GM21576 (cell line): ENCODE measurements around the gene ZFPM1.

Experiments used
- ATAC-seq: cut with Tn5 transposase; IDR thresholded peaks from one replicate; pipeline ENCODE4 v1.9.1; 2021; ENCODE audit warnings: mild to moderate bottlenecking, moderate library complexity; ENCODE audit not compliant: unreplicated experiment

The ZFPM1 gene

DNA sequence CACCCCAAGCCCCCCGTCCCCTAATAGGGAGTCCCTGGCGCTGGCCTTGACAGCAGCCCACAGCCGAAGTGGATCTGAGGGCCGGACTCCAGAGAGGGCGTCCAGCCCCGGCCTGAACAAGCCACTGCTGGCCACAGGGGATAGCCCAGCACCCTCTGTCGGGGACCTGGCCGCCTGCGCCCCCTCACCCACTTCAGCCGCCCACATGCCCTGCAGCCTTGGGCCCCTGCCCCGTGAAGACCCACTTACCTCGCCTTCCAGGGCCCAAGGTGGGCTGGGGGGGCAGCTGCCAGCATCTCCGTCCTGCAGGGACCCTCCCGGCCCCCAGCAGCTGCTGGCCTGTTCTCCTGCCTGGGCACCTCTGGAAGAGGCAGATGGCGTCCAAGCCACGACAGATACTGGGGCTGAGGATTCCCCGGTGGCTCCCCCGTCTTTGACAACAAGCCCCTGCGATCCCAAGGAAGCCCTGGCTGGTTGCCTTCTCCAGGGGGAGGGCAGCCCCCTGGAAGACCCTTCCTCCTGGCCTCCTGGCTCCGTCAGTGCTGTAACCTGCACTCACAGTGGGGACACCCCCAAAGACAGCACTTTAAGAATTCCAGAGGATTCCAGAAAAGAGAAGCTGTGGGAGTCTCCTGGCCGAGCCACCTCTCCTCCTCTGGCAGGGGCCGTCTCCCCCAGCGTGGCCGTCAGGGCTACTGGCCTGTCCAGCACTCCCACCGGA lies 19.3 kb upstream of the ZFPM1 start:
- no peak for ATAC-seq

DNA sequence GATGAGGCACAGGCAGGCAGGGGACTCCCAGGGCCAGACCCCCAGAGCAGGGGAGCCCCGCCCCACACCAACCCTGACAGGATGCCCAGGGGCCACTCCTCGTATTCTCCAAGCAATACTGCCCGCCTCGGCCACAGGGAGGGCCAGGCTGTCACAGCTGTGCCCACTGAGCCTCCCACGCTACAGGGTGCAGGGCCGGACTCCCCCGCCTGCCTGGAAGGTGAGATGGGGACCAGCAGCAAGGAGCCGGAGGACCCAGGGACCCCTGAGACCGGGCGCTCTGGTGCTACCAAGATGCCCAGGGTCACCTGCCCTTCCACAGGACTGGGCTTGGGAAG lies 18.8 kb upstream of the ZFPM1 start:
- no peak for ATAC-seq

DNA sequence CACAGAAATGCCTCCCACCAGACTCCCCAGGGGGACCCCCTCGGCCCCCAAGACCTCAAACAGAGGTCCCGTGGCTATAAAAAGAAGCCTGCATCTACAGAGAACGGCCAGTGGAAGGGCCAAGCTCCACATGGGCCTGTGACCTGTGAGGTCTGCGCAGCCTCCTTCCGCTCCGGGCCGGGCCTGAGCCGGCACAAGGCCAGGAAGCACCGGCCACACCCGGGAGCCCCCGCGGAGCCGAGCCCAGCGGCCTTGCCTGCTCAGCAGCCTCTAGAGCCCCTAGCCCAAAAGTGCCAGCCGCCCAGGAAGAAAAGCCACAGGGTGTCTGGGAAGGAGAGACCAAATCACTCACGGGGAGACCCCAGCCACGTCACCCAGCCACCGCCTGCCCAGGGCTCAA lies 18.3 kb upstream of the ZFPM1 start:
- no peak for ATAC-seq

DNA sequence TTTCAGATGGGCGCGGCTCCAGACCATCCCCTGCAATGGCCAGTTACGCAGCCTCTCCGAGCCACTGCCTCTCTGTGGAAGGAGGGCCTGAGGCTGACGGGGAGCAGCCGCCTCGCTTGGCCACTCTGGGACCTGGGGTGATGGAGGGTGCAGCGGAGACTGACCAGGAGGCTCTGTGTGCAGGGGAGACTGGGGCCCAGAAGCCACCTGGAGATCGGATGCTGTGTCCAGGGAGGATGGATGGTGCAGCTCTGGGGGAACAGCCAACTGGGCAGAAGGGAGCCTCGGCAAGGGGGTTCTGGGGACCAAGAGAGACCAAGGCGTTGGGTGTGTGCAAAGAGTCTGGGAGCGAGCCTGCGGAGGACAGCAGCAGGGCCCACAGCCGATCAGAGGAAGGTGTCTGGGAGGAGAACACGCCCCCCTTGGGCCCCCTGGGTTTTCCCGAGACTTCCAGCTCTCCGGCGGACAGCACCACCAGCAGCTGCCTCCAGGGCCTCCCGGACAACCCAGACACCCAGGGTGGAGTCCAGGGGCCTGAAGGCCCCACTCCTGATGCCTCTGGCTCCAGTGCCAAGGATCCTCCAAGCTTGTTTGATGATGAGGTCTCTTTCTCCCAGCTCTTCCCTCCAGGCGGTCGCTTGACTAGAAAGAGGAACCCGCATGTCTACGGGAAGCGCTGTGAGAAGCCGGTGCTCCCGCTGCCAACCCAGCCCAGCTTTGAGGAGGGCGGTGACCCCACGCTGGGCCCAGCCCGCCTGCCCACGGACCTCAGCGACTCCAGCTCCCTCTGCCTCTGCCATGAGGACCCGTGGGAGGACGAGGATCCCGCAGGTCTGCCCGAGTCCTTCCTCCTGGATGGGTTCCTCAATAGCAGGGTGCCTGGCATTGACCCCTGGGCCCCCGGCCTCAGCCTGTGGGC lies 17.4 kb upstream of the ZFPM1 start:
- no peak for ATAC-seq

DNA sequence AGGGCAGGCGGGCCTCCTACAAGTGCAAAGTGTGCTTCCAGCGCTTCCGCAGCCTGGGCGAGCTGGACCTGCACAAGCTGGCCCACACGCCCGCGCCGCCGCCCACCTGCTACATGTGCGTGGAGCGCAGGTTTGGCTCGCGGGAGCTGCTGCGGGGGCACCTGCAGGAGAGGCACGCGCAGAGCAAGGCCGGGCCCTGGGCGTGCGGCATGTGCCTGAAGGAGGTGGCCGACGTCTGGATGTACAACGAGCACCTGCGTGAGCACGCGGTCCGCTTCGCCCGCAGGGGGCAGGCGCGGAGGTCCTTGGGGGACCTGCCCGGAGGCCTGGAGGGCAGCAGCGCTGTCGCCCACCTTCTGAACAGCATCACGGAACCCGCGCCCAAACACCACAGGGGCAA lies 16.3 kb upstream of the ZFPM1 start:
- ATAC-seq, result no peak

DNA sequence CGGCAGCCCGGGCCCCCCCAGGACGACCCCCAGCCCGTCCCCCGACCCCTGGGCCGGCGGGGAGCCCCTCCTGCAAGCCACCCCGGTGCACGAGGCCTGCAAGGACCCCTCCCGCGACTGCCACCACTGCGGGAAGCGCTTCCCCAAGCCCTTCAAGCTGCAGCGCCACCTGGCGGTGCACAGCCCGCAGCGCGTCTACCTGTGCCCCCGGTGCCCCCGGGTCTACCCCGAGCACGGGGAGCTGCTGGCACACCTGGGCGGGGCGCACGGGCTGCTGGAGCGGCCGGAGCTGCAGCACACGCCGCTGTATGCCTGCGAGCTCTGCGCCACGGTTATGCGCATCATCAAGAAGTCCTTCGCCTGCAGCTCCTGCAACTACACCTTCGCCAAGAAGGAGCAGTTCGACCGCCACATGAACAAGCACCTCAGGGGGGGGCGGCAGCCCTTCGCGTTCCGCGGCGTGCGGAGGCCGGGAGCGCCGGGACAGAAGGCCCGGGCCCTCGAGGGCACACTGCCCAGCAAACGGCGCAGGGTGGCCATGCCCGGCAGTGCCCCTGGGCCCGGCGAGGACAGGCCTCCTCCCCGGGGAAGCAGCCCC lies 15.6 kb upstream of the ZFPM1 start:
- ATAC-seq, result no peak

DNA sequence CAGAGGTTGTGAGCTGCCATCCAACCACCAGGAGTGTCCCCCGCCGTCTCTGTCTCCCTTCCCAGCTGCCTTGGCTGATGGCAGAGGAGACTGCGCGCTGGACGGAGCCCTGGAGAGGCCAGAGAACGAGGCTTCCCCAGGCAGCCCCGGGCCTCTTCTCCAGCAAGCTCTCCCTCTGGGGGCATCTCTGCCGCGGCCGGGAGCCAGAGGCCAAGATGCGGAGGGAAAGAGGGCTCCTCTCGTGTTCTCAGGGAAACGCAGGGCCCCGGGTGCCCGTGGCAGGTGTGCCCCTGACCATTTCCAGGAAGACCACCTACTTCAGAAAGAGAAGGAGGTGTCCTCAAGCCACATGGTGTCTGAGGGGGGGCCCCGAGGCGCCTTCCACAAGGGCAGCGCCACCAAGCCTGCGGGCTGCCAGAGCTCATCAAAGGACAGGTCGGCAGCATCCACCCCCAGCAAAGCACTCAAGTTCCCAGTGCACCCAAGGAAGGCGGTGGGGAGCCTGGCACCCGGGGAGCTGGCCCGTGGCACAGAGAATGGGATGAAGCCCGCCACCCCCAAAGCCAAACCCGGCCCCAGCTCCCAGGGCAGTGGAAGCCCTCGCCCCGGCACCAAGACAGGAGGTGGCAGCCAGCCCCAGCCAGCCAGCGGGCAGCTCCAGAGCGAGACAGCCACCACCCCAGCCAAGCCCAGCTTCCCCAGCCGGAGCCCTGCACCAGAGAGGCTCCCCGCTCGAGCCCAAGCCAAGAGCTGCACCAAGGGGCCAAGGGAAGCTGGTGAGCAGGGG lies 14.8 kb upstream of the ZFPM1 start:
- ATAC-seq, result no peak

DNA sequence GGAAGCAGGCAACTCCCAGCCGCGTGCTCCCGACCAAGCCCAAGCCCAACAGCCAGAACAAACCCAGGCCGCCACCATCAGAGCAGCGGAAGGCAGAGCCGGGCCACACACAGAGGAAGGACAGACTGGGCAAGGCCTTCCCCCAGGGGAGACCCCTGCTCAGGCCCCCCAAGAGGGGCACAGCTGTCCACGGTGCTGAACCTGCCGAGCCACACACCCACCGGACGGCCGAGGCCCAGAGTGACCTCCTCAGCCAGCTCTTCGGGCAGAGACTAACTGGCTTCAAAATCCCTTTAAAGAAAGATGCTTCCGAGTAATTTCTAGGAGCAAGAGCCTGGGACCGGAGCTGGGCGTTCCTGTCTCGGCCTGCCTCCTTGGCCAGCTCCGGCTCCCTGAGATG lies 14.1 kb upstream of the ZFPM1 start:
- ATAC-seq, result no peak

DNA sequence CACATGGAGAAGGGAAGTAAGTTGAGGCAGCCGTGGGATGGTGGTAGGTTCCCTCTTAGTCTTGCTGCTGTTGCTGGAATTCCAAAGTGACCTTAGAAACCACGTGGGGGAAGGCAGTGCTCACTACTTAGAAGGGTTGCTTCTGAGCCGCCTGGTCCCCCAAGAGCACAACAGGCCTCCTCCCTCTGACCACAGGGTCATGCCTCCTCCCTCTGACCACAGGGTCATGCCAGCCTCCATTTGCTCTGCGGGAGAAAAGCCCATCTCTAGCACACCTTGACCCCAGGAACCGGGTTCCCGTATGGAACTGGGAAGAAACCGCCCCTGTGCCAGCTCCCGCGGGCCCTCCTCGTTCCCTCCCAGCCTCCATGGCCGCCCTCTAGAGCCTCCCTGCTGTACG lies 13.4 kb upstream of the ZFPM1 start:
- no peak for ATAC-seq

DNA sequence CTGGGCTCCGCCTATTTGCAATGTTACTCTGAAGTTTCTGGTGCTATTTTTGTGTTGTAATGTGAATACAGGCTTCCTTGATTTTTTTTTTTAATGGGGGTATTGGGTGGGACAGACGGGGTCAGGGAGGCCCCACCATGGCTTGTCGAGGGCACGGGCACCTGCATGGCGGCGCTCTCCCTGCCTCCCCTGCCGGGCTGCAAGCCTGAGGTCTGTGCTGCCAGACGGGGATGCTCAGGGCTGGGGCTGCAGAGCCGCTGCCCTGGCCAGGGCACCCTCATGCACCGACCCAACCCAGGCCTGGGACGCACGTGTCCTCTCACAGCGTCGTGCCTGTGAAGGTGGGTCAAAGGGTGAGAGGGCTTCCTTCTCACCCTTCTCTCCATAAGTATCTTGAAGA lies 13.0 kb upstream of the ZFPM1 start:
- ATAC-seq, result no peak

DNA sequence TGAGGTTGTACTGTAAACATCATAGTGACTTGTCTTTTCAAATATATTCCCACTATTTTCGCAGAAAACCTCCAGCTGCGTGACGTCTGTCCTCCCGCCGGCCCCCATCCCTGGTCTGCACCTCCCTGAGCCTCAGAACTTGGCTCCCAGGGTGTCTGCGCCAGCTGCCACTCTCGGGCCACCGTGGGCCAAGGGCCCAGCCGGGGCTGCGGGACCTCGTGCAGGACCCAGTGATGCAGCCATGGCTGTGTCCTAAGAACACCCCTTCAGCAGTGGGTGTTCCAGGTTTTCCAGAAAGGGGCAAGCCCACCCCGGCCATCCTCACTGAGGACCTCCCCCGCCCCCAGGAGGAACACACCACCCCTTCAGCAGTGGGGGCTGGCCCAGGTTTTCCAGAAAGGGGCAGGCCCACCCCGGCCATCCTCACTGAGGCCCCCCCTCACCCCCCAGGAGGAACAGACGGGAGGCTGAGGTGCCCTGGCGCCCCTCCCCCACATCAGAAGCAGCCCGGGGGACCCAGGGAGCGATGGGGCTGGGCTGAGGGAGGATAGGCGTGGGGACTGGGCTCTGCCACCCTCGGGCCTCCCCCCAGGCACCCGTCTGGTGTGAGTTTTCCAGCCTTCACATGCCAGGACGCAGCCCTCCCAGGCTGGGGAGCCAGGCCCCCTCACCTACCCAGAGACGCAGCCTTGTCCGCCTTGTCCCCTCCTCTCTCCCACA lies 12.2 kb upstream of the ZFPM1 start:
- ATAC-seq, result no peak

DNA sequence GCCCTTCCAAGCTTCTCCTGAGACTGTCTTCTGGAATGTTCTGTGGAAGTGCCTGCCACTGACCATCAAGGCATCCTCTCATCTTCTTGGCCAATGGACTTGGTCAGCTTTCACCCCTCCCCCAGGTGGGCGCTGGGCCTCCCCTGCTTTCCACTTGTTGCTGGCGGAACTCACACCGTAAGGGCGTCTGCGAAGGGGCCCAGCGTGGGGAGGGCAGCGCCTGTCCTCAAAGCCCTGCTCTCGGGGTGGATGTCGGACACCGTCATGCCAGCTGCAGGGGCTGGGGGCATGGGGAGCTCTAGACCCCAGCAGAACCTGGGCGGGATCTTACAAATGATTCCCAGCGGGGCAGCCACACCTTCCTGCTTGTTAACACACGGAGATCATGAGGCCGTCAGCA lies 11.6 kb upstream of the ZFPM1 start:
- ATAC-seq, result no peak

DNA sequence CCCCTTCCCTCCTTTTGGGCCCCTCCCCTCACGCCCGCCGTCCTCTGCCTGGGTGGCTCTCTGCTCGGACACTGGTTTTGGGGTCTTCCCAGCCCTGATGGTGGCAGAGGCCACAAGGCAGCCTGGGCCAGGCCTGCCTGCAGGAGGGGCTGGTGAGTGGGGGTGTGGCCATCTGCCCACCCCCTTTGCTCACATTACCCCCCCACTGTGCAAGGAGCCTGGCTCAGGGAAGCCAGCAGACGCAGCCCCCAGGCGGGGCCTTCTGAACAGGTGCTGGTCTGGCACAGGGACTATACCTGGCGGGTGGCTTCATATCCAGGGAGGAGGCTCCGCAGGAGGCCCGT lies 10.7 kb upstream of the ZFPM1 start:
- ATAC-seq, result no peak

DNA sequence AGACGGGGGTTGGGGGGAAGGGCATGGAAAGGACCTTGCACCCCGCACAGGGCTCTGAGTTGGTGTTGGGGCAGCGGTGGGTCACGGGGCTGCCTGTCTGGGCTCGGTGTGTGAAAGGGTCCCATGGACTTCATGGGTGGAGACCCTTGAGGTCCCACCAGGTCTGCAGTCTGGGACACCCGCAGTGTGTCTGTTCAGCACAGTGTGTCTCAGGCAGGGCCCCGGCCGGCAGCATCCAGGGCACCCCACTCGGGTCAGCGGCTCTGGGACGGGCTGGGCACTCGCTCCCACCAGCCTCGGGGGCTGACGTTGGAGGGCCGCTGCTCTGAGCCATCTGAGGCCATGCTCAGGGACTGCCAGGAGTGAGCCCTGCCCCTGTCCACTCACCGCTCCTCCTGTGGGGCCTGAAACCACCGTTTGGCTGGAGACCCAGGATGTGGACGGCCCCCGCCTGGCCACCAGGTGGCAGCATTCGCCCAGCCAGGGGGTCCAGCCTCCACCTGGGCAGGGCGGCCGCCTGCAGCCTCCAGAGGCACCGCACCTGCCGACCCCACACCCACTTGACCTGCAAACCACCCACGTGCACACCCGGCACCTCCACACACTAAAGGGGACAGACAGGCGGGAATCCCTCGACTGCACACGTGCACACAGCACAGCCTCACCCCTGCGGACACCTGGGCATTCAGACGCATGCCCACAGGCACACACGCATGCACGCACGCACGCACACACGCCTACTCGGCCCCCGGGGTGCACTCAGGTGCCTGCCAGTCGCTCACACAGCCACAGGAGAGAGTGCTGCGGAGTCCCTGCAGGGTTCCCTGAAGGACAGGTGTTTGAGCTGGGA lies 10.1 kb upstream of the ZFPM1 start:
- peak; percentile 53 for ATAC-seq

DNA sequence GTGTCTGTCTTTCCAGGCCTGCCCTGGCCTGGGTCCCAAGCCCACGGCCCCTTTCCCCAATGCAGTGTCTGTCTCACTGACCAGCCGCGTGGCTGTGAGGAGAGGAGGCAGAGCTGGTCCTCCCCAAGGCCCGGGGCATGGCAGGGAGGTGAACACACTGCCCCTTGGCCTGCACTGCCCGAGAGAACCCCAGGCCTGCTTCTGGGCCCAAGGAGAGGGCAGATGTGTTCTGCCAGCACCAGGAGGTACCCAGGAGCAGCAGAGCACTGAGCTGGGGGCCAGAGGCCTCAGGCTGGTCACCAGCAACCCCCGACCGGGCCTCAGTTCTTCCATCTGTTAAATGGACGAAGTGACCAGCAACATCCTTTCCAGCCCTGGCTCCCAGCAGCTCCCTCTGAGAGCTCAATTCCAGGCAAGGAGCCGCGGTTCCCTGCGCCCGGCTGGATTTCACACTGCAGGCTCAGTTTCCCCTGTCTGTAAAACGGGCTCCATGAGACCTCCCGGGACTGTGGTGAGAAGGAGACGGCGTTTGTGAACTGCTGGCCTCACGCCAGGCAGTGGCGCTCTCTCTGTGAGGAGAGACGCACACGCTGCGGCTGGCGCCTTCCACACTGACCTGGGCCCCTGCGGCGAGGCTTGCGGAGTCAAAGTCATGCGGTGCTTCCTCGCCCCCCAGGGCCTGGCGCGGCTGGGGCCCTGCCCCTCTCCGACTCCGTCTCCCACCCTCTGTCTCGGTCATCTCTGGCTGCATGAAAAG lies 8.1 kb upstream of the ZFPM1 start:
- no peak for ATAC-seq

DNA sequence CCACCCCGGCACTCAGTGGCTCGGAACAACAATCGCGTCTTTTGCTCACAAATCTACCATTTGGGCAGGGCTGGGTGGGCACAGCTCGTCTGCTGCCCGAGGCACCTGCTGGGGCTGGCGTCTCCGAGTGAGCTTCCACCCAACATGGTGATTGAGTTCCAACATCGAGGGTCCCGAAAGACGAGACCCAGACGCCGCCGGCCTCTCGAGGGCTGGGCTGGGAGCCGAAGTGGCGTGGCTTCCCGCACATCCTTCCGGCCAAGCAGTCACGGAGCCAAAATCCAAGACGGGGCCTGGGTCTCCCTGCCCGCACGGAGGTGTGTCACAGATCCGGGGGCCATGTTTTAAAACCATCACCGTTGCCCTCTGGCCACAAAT lies 7.5 kb upstream of the ZFPM1 start:
- no peak for ATAC-seq

DNA sequence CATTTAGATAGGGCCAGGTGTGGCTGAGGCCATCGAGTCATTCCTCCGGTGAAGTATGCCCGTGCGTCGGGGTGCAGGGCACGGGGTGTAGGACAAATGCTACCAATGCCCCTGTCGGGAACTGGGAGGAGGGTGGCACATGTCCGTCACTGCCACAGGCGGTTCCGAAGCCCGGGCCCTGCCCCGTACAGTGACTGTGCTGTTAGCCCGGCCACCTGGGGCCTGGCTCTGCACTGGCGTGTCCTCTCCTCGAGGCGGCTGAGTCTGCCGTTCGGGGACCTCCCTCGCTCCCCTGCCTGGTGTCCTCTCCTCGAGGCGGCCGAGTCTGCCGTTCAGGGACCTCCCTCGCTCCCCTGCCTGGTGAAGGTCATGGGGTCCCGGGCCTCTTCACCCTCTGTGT lies 7.0 kb upstream of the ZFPM1 start:
- no peak for ATAC-seq

DNA sequence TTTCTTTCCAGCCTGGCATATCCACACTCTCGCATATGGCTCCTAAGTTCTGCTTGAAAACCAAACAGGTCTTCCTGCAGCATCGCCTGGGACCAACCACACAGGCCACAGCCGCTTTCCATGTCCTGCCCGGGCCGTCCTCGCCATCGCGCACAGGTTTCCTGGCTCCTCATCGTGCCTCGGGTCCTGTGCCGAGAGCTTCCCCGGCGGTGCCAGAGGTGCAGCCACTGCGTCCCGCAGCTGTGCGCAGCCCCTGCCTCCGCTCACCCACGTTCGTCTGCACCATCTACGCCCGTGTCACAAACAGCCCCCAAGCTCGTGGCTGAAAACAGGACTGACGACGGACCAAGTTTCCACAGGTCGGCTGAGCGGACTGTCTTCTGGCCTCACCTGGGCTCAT lies 6.3 kb upstream of the ZFPM1 start:
- no peak for ATAC-seq

DNA sequence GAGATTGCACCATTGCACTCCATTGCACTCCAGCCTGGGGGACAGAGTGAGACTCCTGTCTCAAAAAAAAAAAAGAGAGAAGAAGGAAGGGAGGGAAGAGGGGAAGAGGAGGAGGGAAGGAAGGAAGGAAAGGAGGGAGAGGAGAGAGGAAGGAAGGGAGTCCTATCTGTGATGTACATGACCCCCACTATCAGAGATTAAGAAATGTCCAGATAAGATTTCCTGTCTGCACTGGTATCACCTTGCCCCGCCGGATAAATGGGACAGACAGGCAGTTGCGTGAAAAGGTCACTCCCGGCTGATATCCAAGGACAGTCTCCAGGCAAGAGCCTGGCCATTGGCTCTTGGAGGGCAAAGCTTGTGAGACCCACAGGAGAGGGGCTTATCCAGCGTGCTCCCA lies 5.2 kb upstream of the ZFPM1 start:
- ATAC-seq, result no peak
